A549 treated with dexamethasone at 1 μM for 4 hours (cell line): Measurements from ENCODE around the gene GABARAPL2. TPM values are rescaled to one million over a fixed set of nuclear protein-coding genes. Genes with fewer than 3 reads are reported as not detected.

Source experiments
- total RNA-seq: library from RNA; stranded (reverse); fragments of 200-300 nt; extraction: Qiagen RNA extraction; gene quantifications from 5 replicates; pipeline ENCODE4 v1.2.3, GENCODE V29; 2022

Gene GABARAPL2
- total RNA-seq = 79.2 to 88.5 TPM (median 85.7 TPM) in 5 replicates

DNA sequence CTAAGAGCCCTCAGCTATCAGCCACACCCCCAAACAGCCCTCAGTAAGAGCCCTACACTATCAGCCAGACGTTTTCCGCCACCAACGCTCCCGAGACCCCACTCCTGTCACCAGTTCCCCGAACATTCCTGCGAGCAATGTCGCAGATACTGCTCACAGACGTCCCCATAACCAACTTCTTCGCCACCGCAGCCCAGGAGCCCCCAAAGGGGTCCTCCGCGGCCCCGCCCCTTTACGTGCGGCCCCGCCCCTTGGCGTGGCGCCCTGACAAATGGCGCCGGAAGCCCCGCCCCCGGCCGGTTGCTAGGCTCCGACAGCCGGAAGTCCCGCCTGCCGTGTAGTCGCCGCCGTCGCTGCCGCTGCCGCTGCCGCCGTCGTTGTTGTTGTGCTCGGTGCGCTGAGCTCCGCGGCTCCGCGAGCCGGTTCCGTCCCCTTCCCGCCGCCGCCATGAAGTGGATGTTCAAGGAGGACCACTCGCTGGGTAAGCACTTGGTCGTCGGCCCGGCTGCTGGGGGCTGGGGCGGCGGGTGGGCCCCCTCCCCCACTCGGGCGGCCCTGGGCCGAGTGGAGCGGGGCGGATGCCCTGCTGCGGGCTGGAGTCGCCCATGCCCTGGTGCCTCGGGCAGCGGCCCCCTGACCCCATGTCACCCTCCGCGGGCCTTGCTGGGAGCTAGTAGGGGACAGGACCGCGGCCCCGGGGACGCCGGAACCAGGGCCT is at the start of gene GABARAPL2:
TSS of gene GABARAPL2 (plus strand) at position 340 of the 718 bp plus-strand sequence. CDS start at position 448, 108 bp downstream.

GRCh38 chr16:75535901-75536300 is 30.3 kb upstream of the GABARAPL2 start, which contains the start of gene CHST5:
Gene CHST5 (minus strand): TSS chr16:75536108. CDS start chr16:75530384, 5,724 bp downstream.

GRCh38 chr16:75555707-75556430 is 10.3 kb upstream of the GABARAPL2 start, which contains the start of gene TMEM231:
Gene TMEM231 (minus strand): TSS chr16:75556252. CDS start chr16:75556209, 43 bp downstream.

DNA sequence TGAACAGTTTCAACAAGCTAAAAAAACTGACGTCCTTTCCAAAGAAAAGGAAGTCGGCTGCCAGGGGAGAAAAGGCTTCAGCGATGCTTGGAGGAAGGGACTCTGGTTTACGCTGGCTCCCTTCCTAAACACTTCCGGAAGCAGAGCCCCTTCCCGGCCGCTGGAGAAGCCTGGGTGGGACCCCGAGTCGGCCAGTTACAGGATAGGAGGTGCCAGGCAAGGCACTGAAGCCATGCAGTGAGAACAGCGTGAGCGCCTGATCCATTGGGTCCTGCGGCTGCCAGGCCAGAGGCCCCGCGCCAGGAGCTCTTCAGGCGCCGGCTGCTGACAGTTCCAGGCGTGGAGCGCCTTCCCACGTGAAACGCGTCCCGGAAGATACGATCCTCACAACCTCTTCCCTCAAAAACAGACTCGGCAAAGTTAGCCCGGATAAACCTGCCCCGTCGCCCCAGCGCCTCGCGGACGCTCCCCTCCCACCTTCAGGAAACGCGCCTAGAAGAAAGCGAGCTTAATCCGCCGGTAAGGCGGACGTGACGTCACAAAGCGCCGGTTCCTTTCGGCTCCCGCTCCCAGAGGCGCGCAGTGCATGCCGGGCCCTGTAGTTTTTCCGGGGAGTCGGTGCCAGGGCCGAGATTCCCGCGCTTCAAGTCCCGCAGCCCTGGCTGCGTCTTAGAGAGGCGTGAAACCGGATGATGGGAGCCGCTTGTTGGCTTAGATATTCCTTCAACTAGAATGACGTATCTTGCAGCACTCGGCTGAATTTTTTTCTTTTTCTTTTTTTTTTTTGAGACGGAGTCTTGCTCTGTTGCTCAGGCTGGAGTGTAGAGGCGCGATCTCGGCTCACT is 56.8 kb downstream of the GABARAPL2 start, which contains the start of gene ADAT1:
TSS of gene ADAT1 (minus strand) at position 521 of the 845 bp plus-strand sequence. CDS start 2,482 bp downstream, outside the sequence.

Other genes with a start within 250 kb of the GABARAPL2 start
- 65.7 to 84.6 TPM (median 68.7 TPM) in 5 replicates for gene CFDP1, start 132.9 kb upstream of the GABARAPL2 start, total RNA-seq
- gene TMEM170A, start 101.7 kb upstream of the GABARAPL2 start, total RNA-seq = 12.0 to 15.9 TPM (median 14.5 TPM) in 5 replicates
- 0.14 to 0.33 TPM (median 0.22 TPM) in 5 replicates for gene CHST6, start 70.9 kb upstream of the GABARAPL2 start, total RNA-seq
- gene CHST5, start 30.3 kb upstream of the GABARAPL2 start, total RNA-seq = 0.05 to 0.11 TPM (median 0.10 TPM) in 3 of 5 replicates, not detected in the others
- 7.4 to 9.2 TPM (median 8.7 TPM) in 5 replicates for gene TMEM231, start 10.1 kb upstream of the GABARAPL2 start, total RNA-seq
- 26.2 to 44.9 TPM (median 38.8 TPM) in 5 replicates for gene ADAT1, start 56.9 kb downstream of the GABARAPL2 start, total RNA-seq
- 169 to 183 TPM (median 178 TPM) in 5 replicates for gene KARS1, start 81.3 kb downstream of the GABARAPL2 start, total RNA-seq
- gene TERF2IP, start 81.4 kb downstream of the GABARAPL2 start, total RNA-seq = 42.7 to 46.1 TPM (median 43.6 TPM) in 5 replicates
- not detected in 5 replicates for gene CPHXL2, start 110.6 kb downstream of the GABARAPL2 start, total RNA-seq
- gene DUXB, start 135.1 kb downstream of the GABARAPL2 start, total RNA-seq = 0.08 to 0.16 TPM in 2 of 5 replicates, not detected in the others
- 0.08 TPM in 1 of 5 replicates, not detected in the others for gene CPHXL, start 160.1 kb downstream of the GABARAPL2 start, total RNA-seq